Body of pancreas (tissue), 4 donors: ENCODE measurements around the gene ABCC10. TPM values are rescaled to one million over a fixed set of nuclear protein-coding genes. Genes with fewer than 3 reads are reported as not detected.
"Not testable (repeated sequence)": the region's sequence is repeated elsewhere in the genome, so short reads cannot be mapped to it uniquely, and the experiment has no call there.

ENCODE experiments used
- ATAC-seq: fragments of 150-250 bp; one replicate; pipeline ENCODE4 v1.9.1; 2016
- DNase-seq, 4 donors: peaks; one replicate each; pipeline ENCODE4 v3.0.0-alpha.2; 2019
- H3K27ac ChIP-seq, 4 donors: fragments of 200-600 bp; sonication (generic); 1 replicate in 3 of 4; 2 replicates in 1 of 4; pipeline versions ENCODE4 v1.5.1 to v1.6.1; 2016 to 2019; ENCODE audit warnings: mild to moderate bottlenecking in 1 of 4, mixed read lengths in 1 of 4, moderate library complexity in 1 of 4
- H3K27me3 ChIP-seq, 2 donors: fragments of 200-600 bp; sonication (generic); one replicate each; pipeline ENCODE4 v1.6.0; 2016; ENCODE audit warnings: mild to moderate bottlenecking in 1 of 2
- H3K36me3 ChIP-seq, 2 donors: fragments of 200-600 bp; sonication (generic); replicated peaks in 1 of 2; 2 replicates each; pipeline ENCODE4 v1.5.1; 2016; ENCODE audit warnings: low read depth in 2 of 2; ENCODE audit not compliant: insufficient read depth in 1 of 2
- H3K4me1 ChIP-seq: fragments of 200-600 bp; sonication (generic); one replicate; pipeline ENCODE4 v1.6.0; 2016
- H3K4me3 ChIP-seq, 2 donors: fragments of 200-600 bp; sonication (generic); 1 replicate in 1 of 2; 2 replicates in 1 of 2; pipeline ENCODE4 v1.5.1; 2016 to 2019
- H3K9me3 ChIP-seq, 3 donors: fragments of 200-600 bp; sonication (generic); 1 replicate in 2 of 3; 2 replicates in 1 of 3; pipeline ENCODE4 v1.5.1; 2016
- POLR2A ChIP-seq, 3 donors: fragments of 450-650 bp; IDR thresholded peaks; one replicate each; pipeline ENCODE4 v1.6.1; 2016; ENCODE audit warnings: antibody characterized with exemption in 3 of 3, mild to moderate bottlenecking in 2 of 3
- whole genome bisulfite sequencing, 2 donors: methylation state at CpG; one replicate each; pipeline ENCODE4 v1.1.5; 2017; 5-methylcytosine and 5-hydroxymethylcytosine counted together
- intact Hi-C: fragments of 100-400 bp; cut with DNase I; formaldehyde crosslinking; loops from one replicate; pipeline ENCODE4 v1.15.1; 2023
- total RNA-seq, 2 donors: library from RNA; depleted of rRNA; stranded (reverse); fragments of >200 nt; gene quantifications; one replicate each; pipeline ENCODE4 v1.1.0, GENCODE V29; 2016
- TF ChIP-seq, protein P1 (sequence below), 7 experiments: fragments of 450-650 bp in 4 of 7; fragments of 200-600 bp in 3 of 7; sonication (generic) in 3 of 7; IDR thresholded peaks; one replicate each; pipeline ENCODE4 v1.5.1; 2016 to 2019; ENCODE audit warnings: antibody characterized with exemption in 7 of 7

The ABCC10 gene
- total RNA-seq, 2 donors from 2014 or later: 17.1 to 44.5 TPM

- 80 to 88% methylated on average over 3 of the region's 3 CpGs for WGBS, 2 donors
- no peak for ATAC-seq
- intact Hi-C loops: no loop called here
- Histone ChIP-seq H3K9me3 (no peaks in the 10 kb centered on the region), H3K27me3 (no peaks in the 10 kb centered on the region), H3K27ac (no peak overlapping the region), H3K36me3 (no peaks in the 10 kb centered on the region), H3K4me3 (no peak overlapping the region), H3K4me1 (no peaks in the 10 kb centered on the region)
- TF ChIP-seq, protein P1, sequence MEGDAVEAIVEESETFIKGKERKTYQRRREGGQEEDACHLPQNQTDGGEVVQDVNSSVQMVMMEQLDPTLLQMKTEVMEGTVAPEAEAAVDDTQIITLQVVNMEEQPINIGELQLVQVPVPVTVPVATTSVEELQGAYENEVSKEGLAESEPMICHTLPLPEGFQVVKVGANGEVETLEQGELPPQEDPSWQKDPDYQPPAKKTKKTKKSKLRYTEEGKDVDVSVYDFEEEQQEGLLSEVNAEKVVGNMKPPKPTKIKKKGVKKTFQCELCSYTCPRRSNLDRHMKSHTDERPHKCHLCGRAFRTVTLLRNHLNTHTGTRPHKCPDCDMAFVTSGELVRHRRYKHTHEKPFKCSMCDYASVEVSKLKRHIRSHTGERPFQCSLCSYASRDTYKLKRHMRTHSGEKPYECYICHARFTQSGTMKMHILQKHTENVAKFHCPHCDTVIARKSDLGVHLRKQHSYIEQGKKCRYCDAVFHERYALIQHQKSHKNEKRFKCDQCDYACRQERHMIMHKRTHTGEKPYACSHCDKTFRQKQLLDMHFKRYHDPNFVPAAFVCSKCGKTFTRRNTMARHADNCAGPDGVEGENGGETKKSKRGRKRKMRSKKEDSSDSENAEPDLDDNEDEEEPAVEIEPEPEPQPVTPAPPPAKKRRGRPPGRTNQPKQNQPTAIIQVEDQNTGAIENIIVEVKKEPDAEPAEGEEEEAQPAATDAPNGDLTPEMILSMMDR (IDR thresholded peaks at IDR 0.05): no peak
- TF ChIP-seq POLR2A (IDR thresholded peaks at IDR 0.05): no peak
- no peak for DNase-seq
These were observed 25.6 kb upstream of the ABCC10 start for GRCh38 chr6:43401730-43402129.

DNA sequence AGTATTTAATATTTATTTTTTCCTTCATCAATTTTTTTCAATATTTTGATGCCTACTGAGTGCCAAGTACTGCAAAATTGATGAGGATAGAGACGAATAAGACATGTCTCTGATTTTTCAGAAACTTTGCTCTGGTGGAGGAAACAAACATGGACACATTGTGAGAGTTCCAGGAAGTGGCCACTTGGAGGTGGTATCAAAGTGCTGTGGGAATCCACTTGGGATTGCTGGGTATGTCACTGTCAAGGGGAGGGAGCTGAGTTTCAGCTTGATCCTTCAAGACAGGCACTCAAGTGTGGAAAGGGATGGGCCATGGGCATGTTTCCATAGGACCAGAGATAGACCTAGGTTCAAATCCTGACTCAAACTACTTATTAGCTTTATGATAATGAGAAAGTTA is 24.5 kb upstream of the ABCC10 start:
- no peak overlapping the region for H3K4me3 ChIP-seq
- DNase-seq (no peak), ATAC-seq (no peak)
- 65 to 70% methylated on average over 1 of the region's 1 CpG for WGBS, 2 donors
- no peak for TF ChIP-seq POLR2A (IDR thresholded peaks at IDR 0.05)
- TF ChIP-seq, protein P1 (IDR thresholded peaks at IDR 0.05): no peak
- H3K36me3 ChIP-seq: no peaks in the 10 kb centered on the region
- no peak overlapping the region for H3K27ac ChIP-seq
- no peaks in the 10 kb centered on the region for H3K27me3 ChIP-seq
- no peaks in the 10 kb centered on the region for H3K4me1 ChIP-seq
- intact Hi-C loops: no loop called here
- H3K9me3 ChIP-seq: no peaks in the 10 kb centered on the region

- Histone ChIP-seq H3K27ac (no peak overlapping the region), H3K36me3 (no peaks in the 10 kb centered on the region), H3K27me3 (no peaks in the 10 kb centered on the region), H3K9me3 (no peaks in the 10 kb centered on the region), H3K4me3 (no peak overlapping the region), H3K4me1 (no peaks in the 10 kb centered on the region)
- no peak for ATAC-seq
- no peak for DNase-seq
- no peak for TF ChIP-seq POLR2A (IDR thresholded peaks at IDR 0.05)
- TF ChIP-seq, protein P1 (IDR thresholded peaks at IDR 0.05): no peak
- intact Hi-C loops: no loop called here
- 18 to 23% methylated on average over 3 of the region's 3 CpGs for WGBS, 2 donors
These were observed 22.0 kb upstream of the ABCC10 start for GRCh38 chr6:43405354-43405753.

DNA sequence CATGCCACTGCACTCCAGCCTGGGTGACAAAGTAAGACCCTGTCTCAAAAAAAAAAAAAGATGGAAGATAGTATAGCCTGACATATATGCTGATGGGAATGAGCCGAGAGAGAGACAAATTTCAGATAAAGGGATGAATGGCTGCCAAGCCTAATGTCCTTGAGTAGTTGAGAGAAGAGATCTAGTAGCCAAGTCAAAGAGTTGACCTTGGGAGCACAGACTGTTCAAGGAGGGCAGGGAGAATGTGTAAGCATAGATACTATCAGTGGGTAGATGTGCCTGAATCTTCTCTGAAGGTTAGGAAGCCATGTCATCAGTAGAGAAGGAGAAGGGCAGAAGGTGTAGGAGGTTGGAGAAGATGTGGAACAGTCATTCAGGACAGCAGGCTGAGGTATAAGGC is 20.0 kb upstream of the ABCC10 start:
- no peak for DNase-seq
- Histone ChIP-seq H3K36me3 (no peaks in the 10 kb centered on the region), H3K9me3 (no peaks in the 10 kb centered on the region), H3K27ac (no peak overlapping the region), H3K4me1 (no peaks in the 10 kb centered on the region), H3K27me3 (no peaks in the 10 kb centered on the region), H3K4me3 (no peak overlapping the region)
- TF ChIP-seq, protein P1 (IDR thresholded peaks at IDR 0.05): no peak
- TF ChIP-seq POLR2A (IDR thresholded peaks at IDR 0.05): no peak
- WGBS, 2 donors: 24 to 43% methylated on average over 1 of the region's 1 CpG
- no peak for ATAC-seq
- intact Hi-C loops: no loop called here

GRCh38 chr6:43408259-43408658 is 19.1 kb upstream of the ABCC10 start:
- Histone ChIP-seq H3K4me1 (no peaks in the 10 kb centered on the region), H3K27ac (no peak overlapping the region)

DNA sequence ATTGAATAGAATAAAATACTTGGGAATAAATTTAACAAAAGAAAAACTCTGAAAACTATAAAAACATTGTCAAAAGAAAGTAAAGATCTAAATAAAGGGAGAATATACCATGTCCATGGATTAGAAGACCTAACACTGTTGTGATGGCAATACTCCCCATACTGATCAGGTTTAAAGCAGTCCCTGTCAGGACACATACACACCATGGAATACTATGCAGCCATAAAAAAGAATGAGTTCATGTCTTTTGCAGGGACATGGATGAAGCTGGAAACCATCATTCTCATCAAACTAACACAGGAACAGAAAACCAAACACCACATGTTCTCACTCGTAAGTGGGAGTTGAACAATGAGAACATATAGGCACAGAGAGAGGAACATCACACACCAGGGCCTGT is 16.6 kb upstream of the ABCC10 start:
- intact Hi-C loops, H3K27ac ChIP-seq, H3K4me3 ChIP-seq, H3K9me3 ChIP-seq, H3K36me3 ChIP-seq, H3K27me3 ChIP-seq, H3K4me1 ChIP-seq, ATAC-seq, DNase-seq: not testable (repeated sequence)
- WGBS, 2 donors: 88 to 100% methylated on average over 1 of the region's 1 CpG

More at GRCh38 chr6:43408259-43408658, 19.1 kb upstream of the ABCC10 start:
- 84 to 86% methylated on average over 3 to 4 of the region's 4 CpGs for whole genome bisulfite sequencing, 2 donors
- Histone ChIP-seq H3K9me3 (no peaks in the 10 kb centered on the region), H3K4me3 (no peak overlapping the region), H3K36me3 (no peaks in the 10 kb centered on the region), H3K27me3 (no peaks in the 10 kb centered on the region)
- TF ChIP-seq, protein P1 (IDR thresholded peaks at IDR 0.05): no peak
- TF ChIP-seq POLR2A (IDR thresholded peaks at IDR 0.05): no peak
- intact Hi-C loops: no loop called here
- no peak for ATAC-seq
- DNase-seq: no peak
